Activated T-helper 1 cell treated with anti-CD3 and anti-CD28 coated beads, Interleukin-2, amount 50 U/mL, for 16 hours (primary cell): ENCODE data around the gene FAM163B.

Experiments used
- DNase-seq, 2 donors: peaks; one replicate each; pipeline ENCODE4 v3.0.0-alpha.2; 2020; ENCODE audit warnings: low read depth in 1 of 2, low spot score in 1 of 2

Gene FAM163B

DNA sequence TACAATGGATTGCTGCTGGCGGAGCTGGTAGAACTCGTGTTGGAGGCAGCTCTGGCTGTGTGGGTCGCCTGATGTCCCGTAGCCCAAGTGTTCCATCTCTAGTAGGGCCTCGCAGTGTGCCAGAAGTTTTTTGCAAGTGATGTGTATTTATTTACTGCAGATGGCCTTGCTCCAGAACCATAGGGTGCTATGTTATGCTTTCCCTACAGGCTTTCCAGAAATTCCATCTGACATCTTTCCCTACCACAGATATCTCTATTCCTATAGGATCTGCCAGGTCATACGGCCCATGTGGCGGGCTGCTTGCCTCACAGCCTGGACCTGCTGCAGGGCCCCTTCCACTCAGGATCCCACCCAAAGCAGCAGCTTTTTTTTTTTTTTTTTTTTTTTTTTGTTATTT, 57.7 kb downstream of the FAM163B start:
- DNase-seq, result no peak

DNA sequence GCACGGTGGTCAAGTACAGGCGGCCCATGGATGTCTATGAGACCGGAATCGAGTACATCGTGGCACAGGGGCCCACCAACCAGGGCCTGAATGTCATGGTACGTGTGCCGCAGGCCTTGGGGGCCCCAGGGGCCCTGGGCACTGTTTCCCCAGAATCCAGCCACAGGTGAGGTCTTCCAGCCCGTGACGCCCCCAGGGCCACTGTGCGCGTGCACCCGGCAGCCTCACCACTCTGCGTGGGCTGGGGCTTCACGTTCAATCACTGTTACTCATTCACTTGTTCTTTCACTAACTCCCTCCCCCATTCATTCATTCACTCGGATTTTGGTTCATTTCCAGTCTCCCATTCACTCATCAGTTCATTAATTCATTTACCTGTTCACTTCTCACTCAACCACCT, 62.1 kb downstream of the FAM163B start:
- no peak for DNase-seq

DNA sequence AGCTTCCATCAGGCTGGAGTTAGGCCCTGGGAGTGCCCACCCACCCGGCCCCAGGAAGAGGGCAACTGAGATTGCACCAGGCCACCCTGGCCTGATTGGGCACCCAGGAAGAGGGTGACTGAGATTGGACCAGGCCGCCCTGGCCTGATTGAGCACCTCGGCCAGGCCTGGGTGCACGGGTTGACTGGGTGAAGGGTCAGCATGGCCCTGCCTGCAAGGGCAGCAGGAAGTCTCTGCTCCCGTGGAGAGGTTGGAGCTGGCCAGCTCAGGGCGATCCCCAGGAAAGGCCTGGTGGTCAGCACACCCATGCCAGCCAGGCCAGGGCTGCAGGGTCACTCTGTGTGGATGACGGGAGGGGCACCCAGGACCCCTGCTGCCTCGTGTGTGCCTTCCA, 62.9 kb downstream of the FAM163B start:
- DNase-seq, result no peak

DNA sequence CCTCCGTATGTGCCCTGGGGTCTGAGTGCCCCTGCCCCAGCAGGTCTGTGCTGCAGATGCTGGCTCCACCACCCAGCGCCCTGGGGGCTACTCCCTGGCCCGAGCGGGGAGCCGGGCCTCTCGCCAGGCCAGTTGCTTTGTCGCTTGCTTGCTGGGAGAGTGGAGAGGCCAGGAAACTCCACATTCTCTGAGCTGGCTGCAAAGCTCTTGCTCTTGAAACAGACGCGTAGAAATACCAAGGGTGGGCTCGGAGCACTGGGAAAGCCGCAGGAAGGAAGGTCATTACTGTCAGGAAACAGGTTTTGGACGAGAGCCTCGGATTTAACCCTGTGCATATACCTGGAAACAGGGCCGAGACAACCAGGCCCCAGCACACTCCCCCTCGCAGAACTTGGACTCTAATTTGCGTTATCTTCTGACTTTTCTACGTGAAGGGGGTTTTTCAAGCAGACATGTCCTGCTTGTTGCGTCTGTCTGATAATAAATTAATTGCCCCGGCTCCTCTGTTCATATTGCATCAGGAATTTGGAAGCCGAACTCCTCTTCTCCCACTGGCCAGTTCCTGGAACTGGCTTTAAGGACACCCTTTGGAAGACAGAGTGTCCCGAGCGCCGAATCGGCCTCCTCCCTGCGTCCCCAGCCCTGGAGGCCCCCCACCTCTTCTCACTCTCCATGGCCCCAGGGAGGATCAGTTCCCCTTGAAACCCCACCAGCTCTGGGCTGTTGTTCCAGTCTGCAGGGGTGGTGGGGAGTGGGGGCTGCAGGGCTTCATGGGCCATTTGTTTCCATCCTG, 63.5 kb downstream of the FAM163B start:
- DNase-seq, result no peak

DNA sequence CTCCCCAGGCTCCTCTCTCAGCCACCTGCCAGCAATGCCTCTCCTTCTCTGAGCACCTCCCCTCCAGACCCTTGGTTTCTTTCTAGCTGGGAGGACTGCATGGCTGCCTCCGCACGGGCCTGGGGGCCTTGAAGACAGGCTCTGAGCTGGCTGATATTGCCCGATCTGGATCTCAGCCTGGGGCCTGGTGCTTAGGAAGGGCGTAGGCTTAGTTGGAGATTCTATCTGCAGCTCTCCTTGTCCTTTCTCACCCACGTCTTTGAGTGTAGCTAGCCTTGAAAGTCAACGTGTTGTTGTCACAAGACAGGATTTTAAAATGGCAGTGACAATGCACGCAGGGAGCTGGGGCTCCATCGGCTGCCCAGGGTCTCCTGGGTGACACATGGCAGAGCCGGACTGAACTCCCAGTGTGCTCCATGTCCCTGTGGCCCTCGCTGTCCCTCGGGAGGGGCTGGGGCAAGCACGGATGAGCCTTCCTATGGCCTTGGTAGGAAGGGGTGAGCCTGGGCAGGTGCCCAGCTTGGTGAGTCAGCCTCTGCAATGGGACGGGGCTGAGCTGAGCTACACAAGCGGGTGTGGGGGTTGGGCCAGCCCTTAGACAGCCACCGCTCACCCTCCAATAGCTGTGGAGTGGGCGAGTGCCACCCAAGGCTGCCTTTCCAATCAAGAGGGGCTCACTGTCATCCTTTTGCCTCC, 65.3 kb downstream of the FAM163B start:
- DNase-seq, result no peak

DNA sequence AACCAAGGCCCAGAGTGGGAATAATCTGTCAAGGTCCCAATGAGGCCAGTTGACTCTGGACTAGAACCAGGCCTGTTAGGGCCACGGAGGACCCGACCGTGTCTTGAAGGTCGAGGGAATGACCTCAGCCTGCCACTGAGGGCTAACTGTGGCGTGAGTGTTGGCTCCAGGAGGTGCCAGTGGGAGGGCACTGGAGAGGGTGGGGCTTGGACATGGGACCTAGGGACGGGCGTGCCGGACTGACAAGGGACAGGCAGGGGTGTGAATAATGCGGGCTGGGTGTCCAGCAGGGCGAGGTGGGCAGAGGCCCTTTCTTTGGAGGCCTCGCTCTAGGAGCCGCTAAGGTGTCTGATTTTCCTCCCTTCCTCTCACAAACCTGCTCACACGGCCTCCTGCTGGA, 67.2 kb downstream of the FAM163B start:
- no peak for DNase-seq

DNA sequence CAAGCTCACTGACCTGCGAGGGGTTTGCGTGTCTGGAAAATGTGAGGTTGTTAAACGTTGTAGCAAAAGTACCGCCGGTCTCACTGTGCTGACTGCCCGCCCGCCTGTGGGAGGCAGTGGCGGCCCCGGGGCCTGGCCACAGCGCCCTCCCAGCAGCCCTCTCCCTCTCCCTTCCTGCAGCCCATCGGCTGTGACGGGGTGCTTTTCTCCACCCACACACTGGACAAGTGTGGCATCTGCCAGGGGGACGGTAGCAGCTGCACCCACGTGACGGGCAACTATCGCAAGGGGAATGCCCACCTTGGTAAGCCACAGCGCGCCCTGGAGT, 68.5 kb downstream of the FAM163B start:
- no peak for DNase-seq

DNA sequence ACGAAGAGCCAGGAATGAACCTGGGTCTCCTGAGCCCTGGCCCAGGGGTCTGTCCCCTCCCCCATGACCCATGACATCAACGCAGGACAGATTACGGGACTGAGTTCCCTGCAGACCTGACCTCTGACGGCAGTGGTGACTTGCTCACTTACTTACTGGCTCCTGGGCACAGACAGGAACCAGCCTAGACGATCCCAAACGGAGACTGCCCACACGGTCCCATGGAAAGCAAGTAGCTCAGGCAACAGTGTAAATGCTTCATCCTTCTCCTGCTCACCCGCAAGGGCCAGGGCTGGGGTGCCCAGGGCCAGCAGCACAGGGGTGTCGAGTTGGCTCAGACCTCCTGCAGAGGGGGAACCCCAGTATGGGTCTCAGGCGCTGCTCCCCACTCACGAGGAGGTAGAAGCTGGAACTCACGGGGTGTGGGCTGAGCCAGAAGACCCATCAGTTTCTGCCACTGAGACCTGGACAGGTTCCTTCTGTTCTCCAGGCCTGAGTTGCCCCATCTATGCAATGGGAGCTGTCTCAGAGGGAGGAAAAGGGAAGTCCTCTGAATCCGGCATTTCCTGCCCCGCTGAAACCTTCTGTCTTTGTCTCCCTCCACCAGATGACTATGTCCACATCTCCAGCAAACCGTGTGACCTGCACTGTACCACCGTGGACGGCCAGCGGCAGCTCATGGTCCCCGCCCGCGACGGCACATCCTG, 69.0 kb downstream of the FAM163B start:
- no peak for DNase-seq

DNA sequence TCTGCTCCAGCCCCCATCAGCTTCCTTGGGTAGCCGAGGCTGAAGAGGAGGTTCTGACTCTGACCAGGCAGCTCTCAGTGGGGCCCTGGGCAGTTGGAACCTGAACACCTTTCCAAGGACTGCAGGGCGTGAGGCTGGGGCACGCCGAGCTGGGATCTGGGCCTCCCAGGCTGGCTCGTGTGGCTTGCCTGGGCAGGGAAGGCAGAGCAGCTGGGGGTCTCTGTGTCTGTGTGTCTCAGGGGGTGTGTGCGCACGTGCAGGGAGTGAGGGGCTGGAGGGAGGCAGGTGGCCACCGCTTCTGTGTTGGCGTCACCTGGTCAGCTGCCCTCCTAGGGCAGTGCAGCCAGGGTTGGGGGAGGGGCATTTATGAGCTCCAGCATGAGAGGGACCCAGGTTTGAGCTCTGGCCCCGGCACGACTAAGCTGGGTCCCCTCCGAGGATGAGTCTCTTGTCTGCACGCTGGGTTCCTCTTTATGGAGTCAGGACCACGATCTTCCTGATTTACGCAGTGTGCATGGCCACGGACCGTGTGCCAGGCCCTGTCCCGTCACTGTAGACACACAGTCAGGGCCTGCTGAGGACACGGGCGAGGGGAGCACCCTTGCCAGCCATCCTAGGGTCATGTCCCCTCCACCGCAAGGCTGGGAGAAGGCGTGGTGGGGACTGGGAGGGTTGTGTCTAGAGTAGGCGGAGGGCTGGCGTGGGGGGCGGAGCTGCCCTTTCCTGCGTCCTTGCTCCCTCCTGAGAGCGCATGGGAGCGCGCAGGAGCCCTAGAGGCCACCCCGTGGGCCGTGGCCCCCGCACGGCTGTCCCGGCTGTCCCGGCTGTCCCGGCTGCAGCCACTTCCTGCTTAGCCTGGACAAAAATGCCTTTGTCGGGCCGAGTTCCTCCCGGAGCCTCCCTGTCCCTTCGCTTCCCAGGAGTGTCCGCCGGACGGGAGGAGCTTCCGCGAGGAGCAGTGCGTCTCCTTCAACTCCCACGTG, 70.0 kb downstream of the FAM163B start:
- DNase-seq, result no peak

DNA sequence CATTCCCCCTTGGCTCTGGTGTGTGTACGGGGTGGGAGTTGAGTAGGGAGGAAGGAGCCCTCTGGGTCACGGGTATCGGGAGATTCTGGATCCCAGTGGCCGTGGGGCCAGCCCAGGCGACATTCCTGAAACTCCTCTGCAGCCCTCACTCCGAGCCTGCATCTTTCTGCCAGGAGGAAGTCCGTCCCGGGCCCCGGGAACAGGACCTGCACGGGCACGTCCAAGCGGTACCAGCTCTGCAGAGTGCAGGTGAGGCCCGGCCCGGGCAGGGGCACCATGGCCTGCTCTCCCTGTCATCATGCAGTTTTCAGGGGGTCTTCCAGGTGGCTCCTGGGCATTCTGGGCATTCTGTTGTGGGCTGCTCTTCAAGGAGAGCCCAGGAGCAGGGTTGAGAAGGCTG, 71.0 kb downstream of the FAM163B start:
- no peak for DNase-seq

DNA sequence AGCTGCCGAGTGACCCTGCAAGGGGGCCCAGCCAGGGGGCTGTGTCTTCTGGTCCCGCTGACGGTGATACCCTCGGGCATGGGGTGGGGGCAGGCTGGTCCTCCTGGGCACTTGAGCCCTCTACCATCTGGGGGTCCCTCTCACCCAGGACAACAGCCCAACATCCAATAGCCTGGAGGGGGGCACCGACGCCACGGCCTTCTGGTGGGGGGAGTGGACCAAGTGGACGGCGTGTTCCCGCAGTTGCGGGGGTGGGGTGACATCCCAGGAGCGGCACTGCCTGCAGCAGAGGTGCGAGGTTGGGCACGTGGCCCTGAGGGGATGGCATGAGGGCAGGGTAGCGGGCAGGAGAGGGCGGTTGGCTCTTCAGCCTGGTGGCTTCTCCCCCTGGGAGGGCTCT, 71.9 kb downstream of the FAM163B start:
- DNase-seq, result no peak

DNA sequence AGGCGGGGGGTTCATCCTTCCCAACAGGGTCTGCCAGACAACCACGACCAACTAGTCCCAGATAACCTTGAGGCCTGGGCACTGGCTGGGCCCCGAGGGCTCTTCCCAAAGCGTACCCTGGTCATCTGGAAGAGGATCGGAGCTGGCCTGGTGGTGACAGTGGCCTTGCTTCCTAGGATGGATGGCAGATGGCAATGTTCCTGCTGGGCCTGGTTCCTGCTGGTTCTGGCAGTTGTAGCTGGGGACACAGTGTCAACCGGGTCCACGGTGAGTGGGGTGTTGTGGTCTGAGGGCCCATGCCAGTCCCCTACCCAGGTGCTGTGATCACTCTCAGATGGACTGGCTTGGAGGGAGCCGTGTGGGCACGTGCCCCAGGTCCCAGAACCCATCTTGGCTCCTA, 72.7 kb downstream of the FAM163B start:
- no peak for DNase-seq

DNA sequence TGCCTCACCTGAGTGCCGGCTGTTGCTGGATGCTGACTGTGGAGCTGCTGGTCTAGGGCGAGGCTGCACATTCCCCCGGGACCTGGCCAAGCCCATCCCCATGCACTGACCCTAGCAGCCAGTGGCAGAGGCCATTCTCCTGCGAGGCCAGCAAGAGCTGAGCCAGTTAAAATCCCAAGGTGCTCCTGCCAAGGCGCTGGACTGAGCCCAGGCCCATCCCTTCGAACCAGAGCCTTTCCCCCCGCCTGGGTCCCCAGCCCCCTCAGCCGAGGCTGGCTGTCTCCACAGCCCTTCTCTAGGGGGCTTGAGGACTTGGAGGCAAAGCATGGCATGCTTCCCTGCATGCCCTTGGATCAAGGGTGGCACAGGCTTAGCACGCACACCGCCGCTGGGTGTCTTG, 73.1 kb downstream of the FAM163B start:
- DNase-seq, result no peak

DNA sequence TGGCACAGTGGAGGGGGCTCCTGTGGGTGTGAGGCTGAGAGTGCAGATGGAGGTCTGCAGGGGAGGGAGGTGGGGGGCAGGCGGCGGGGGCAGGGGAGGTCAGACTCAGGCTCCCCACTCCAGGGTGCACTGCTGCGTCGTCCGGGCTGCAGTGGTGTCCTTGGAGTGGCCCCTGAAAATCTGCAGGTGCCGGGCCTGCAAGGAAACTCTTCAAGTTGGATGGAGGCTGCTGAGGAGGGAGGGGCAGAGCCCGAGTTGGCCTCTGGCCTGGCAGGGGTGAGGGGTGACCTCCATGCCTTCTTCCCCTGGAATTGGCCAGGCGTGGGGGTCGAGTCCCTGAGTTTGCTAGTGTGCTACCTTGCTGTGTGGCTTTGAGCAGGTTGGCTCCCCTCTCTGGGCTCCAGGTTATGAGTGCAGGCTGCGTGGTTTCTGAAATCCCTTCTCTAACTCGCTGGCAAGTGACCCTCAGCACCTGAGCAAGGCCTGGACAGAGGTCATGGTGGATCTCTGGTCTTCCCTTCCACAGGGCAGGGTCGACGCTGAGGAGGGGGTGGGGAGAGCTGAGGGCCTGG, 73.8 kb downstream of the FAM163B start:
- no peak for DNase-seq

DNA sequence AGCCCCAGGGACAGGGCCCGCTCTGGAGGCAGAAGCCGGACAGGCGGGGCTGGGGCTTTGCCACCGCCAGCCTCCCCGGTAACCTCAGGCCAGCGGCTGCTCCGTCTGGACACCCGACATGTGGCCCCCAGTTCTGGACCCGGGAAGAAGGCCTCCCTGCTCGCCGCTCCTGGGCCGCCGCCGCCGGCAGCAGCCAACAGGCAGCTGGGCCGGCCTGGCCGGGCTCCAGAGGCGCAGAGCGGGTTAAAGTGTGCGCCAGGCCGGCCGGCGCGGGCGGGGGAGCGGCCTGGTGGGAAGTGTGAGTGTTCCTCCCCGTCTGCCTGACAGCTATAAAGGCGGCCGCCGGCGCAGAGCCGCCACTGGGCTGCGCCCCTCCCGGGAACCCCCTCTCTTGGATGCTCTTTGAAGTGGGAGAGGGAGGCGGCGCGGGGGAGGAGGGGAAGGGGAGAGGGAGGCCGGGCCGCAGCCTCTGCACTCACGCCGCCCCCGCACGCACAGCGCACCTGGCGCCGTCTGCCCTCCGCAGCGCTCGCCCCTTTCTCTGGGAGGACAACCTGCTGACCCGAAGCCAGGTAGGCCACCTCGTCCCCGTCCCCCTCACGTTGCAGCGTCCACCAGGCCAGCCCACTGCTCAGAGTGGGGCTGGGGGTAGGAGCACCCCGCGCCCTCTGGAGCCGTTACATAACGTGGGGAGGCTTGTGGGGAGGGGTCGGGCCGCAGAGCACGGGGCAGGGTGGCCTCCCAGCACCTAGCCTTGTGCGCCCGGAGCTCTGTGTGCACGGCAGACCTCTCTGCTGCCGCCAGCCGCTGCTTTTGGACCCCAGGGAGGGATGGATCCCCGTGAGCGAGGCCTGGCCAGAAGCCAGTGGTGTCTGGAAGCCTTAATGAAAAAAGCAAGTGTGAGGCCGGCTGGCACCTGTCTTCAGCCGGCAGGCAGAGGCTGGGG, 74.6 kb downstream of the FAM163B start, which contains the start of gene ADAMTSL2:
Gene ADAMTSL2, plus strand, starts transcription at position 359 of the 946 bp plus-strand sequence. CDS start 2,009 bp downstream, outside the sequence.
- DNase-seq, result no peak

DNA sequence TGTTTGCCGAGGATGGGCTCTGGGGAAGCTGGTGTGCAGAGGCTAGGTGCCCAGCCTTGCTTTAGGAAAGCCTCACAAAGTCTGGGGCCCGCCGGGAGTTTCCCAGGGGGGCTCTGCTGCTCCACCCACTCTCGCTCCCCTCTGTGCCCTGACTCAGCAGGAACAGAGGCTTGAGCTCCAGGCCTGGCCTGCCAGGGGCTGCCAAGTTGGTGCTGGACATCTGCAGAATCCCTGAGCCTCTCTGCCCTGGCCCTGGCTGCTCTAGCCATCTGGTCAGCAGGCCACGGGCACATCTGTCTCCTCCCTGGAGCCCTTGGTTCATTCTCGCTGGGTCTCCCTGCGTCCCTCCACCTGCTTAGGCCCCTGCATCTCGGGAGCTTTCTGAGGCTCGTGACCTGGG, 75.3 kb downstream of the FAM163B start:
- no peak for DNase-seq

DNA sequence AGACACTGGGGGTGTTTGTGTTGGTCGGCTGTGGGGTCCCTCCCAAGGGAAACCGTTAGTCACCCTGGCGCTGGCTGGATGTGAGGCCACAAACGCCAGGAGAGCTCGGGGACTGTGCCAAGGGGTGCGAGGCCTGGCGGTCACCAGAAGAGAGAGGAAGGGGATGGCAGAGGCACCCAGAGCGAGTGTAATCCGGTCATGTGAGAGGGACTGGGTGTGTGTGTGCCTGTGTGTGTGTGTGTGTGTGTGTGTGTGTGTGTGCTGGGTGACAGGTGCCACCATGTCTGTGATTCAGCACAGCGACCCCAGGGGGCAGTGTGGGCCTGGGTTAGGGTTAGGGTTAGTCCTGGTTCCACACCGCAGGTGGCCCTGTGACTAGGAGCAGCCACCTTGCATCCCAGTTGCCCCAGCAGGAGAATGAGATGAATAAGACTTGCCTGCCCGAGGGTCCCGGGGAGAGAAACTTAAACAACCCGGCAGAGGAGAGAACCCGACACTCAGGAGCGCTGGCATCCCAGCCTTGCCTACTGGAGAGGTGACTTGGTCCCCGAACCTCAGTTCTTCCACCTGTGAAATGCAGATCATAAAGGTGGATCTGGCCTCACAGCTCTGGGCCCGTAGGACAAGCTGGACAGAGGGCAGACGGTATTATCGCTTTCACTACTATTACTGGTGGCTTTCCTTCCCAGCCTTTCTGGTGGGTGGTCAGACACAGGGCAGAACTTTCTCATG, 76.1 kb downstream of the FAM163B start:
- DNase-seq, result peak; percentile 24 to 31

DNA sequence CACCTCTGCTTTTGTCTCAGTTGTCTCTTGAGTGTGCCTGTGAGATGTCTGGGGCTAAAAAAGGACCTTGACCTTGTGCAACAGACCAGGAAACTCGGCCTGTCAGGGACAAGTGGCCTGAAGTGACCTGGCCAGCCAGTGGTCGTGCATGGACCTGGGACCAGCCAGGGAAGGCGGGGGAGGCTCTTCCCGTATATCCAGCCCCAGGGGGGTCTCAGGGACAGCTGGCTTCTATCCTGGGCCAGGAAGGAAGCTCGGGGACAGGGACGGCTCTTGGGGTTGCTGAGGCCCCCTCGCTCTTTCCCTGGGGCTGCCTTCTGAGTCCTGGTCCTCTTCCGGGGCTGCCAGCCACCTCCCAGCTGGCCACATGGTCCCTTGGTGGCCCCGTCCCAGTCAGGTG, 77.9 kb downstream of the FAM163B start:
- DNase-seq, result no peak

DNA sequence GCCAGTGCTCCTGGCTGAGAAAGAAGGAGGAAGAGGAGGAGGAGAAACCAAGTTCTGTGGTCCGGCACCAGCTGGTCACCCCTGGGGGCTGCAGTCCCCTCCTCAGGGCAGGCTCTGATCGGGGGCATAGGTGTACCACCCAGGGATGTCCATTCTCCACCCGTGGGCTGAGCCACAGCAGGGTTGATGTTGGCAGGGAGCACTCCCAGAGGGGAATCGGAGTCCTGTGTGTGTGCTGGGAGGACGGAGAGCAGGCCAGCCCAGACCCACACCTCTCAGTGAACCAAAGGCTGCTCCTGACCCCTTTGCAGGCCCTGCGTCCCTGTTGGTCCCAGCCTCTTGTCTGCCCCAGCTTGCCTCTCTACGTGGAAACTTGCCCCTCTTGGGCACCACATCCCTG, 79.3 kb downstream of the FAM163B start:
- no peak for DNase-seq
